Activated B cell treated with CpG ODN at 0.5 μM for 24 hours (primary cell): ENCODE results near the gene UBAP2L. TPM values are rescaled to one million over a fixed set of nuclear protein-coding genes. Genes with fewer than 3 reads are reported as not detected.

Experiments used
- ATAC-seq: fragments of 200-7000 bp; cut with Tn5 transposase; one replicate; pipeline ENCODE4 v1.10.0; 2021; ENCODE audit warnings: low read depth, mild to moderate bottlenecking, moderate library complexity
- CTCF ChIA-PET: fragments of 350-600 bp; sonication (Branson Sonifier 250); formaldehyde crosslinking; loops from one replicate; lab custom pipeline; 2021; ENCODE audit warnings: antibody characterized with exemption; lab: Charles Lee
- POLR2A ChIA-PET: fragments of 350-600 bp; sonication (Branson Sonifier 250); formaldehyde crosslinking; loops from one replicate; lab custom pipeline; 2021; ENCODE audit warnings: antibody characterized with exemption; lab: Charles Lee
- DNase-seq: peaks from one replicate; pipeline ENCODE4 v3.0.0; 2022
- H3K27ac Mint-ChIP-seq: one replicate; pipeline ENCODE4 v1.8.0; 2020; ENCODE audit warnings: mixed read lengths
- H3K27me3 Mint-ChIP-seq: one replicate; pipeline ENCODE4 v1.8.0; 2021; ENCODE audit warnings: mixed read lengths
- H3K36me3 Mint-ChIP-seq: one replicate; pipeline ENCODE4 v1.8.0; 2021; ENCODE audit warnings: low read depth, mixed read lengths
- H3K4me1 Mint-ChIP-seq: one replicate; pipeline ENCODE4 v1.8.0; 2021; ENCODE audit warnings: mixed read lengths
- H3K4me3 Mint-ChIP-seq: one replicate; pipeline ENCODE4 v1.8.0; 2020; ENCODE audit warnings: mild to moderate bottlenecking, mixed read lengths
- H3K9me3 Mint-ChIP-seq: one replicate; pipeline ENCODE4 v1.8.0; 2020; ENCODE audit warnings: mixed read lengths
- intact Hi-C: fragments of 100-400 bp; cut with micrococcal nuclease; formaldehyde crosslinking; loops from one replicate; pipeline ENCODE4 v1.15.1; 2024
- total RNA-seq: library from RNA; stranded (reverse); gene quantifications from 2 replicates; pipeline ENCODE4 v1.2.3, GENCODE V29; 2022
- TF ChIP-seq, protein P1 (sequence below): fragments of 200-600 bp; IDR thresholded peaks from one replicate; pipeline ENCODE4 v1.8.0; 2022; ENCODE audit warnings: antibody characterized with exemption, mild to moderate bottlenecking

UBAP2L gene
- total RNA-seq, 1 donor from 2014 or later = 234 TPM

DNA sequence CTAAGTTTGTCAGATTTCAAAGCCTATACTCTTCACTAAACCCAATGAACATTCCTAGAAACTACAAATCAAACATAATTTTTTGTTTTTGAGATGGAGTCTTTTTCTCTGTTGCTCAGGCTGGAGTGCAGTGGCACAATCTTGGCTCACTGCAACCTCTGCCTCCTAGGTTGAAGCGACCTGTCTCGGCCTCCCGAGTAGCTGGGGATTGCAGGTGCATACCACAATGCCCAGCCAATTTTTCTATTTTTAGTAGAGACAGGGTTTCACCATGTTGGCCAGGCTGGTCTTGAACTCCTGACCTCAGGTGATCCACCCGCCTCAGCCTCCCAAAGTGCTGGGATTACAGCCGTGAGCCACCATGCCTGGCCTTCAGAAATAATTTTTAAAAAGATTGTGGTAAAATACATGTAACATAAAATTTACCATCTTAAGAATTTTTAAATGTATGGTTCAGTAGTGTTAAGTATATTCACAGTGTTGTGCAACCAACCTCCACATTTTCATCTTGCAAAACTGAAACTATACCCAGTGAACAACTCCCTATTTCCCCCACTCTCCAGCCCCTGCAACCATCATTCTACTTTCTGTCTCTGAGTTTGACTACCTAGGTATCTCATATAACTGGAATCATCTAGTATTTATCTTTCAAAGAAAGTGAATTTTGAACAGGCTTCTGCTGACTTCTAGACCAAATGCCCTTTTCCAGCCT is 11.9 kb upstream of the UBAP2L start:
- TF ChIP-seq, protein P1, sequence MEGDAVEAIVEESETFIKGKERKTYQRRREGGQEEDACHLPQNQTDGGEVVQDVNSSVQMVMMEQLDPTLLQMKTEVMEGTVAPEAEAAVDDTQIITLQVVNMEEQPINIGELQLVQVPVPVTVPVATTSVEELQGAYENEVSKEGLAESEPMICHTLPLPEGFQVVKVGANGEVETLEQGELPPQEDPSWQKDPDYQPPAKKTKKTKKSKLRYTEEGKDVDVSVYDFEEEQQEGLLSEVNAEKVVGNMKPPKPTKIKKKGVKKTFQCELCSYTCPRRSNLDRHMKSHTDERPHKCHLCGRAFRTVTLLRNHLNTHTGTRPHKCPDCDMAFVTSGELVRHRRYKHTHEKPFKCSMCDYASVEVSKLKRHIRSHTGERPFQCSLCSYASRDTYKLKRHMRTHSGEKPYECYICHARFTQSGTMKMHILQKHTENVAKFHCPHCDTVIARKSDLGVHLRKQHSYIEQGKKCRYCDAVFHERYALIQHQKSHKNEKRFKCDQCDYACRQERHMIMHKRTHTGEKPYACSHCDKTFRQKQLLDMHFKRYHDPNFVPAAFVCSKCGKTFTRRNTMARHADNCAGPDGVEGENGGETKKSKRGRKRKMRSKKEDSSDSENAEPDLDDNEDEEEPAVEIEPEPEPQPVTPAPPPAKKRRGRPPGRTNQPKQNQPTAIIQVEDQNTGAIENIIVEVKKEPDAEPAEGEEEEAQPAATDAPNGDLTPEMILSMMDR = no peak
- DNase-seq (no peak), ATAC-seq (no peak)
- H3K9me3 Mint-ChIP-seq = no peaks in the 10 kb centered on the region
- H3K36me3 Mint-ChIP-seq = peaks cover 72% of the 10 kb centered on the region
- peak overlapping the region; percentile 42 for H3K27ac Mint-ChIP-seq
- H3K27me3 Mint-ChIP-seq = no peaks in the 10 kb centered on the region
- peaks cover 1% of the 10 kb centered on the region for H3K4me1 Mint-ChIP-seq
- no peak overlapping the region for H3K4me3 Mint-ChIP-seq
- CTCF ChIA-PET = no interaction called here
- intact Hi-C loops = no loop called here
- POLR2A ChIA-PET = interaction anchor here (0.6 kb wide), 1 partner anchor 233 kb away, joined by 5 read pairs; no protein-coding TSS in a partner anchor

GRCh38 chr1:154212083-154212482 is 8.7 kb upstream of the UBAP2L start:
- H3K36me3 Mint-ChIP-seq = peaks cover 64% of the 10 kb centered on the region
- no peaks in the 10 kb centered on the region for H3K9me3 Mint-ChIP-seq
- H3K4me1 Mint-ChIP-seq = peaks cover 8% of the 10 kb centered on the region
- DNase-seq (no peak), ATAC-seq (no peak)
- TF ChIP-seq, protein P1 = no peak
- H3K4me3 Mint-ChIP-seq = no peak overlapping the region
- no peak overlapping the region for H3K27ac Mint-ChIP-seq
- no peaks in the 10 kb centered on the region for H3K27me3 Mint-ChIP-seq
- ChIA-PET POLR2A (no interaction called here), CTCF (no interaction called here)
- intact Hi-C loops = no loop called here

- Mint-ChIP-seq H3K4me3 (no peak overlapping the region), H3K4me1 (peaks cover 19% of the 10 kb centered on the region), H3K36me3 (peaks cover 68% of the 10 kb centered on the region), H3K9me3 (no peaks in the 10 kb centered on the region), H3K27ac (peak overlapping the region; percentile 41), H3K27me3 (no peaks in the 10 kb centered on the region)
- no peak for ATAC-seq
- ChIA-PET POLR2A (no interaction called here), CTCF (no interaction called here)
- TF ChIP-seq, protein P1 = no peak
- DNase-seq = no peak
- intact Hi-C loops = no loop called here
Observed at GRCh38 chr1:154213274-154213673, 7.5 kb upstream of the UBAP2L start.

- ChIA-PET POLR2A (interaction anchor here (0.6 to 3.5 kb wide), 4 partner anchors 168 to 436 kb away, joined by 3 to 27 read pairs (median 3); partner anchors contain the start of gene RPS27), CTCF (interaction anchor here (1.4 to 1.5 kb wide), 2 partner anchors 19 to 116 kb away, joined by 4 to 7 read pairs; no protein-coding TSS in a partner anchor)
- no peak for ATAC-seq
- Mint-ChIP-seq H3K4me3 (peak overlapping the region; percentile 99), H3K9me3 (no peaks in the 10 kb centered on the region), H3K36me3 (peaks cover 52% of the 10 kb centered on the region), H3K27ac (peak overlapping the region; percentile 100), H3K4me1 (peaks cover 61% of the 10 kb centered on the region), H3K27me3 (no peaks in the 10 kb centered on the region)
- TF ChIP-seq, protein P1 = no peak
- no peak for DNase-seq
- intact Hi-C loops = no loop called here
Observed at GRCh38 chr1:154218545-154218944, 2.2 kb upstream of the UBAP2L start.

DNA sequence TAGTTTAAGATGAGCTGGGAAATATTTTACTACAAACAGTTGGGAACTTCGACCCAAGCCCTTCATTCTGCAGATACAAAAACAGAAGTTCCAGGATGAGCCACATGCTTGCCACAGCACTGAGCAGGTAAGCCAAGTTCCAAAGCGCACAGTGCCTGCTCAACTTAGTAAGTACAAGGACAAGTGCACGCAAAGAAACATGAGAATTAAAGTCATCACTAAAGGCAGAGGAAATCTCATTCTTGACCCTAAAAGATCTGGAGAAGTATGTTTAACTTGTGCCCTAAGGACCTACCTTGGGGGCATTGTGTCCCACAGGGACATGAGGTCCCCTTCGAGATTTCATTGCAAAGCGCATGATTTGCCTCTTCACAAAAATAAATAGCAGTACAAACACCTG is 1.2 kb upstream of the UBAP2L start:
- H3K27me3 Mint-ChIP-seq = no peaks in the 10 kb centered on the region

More for the DNA sequence above, 1.2 kb upstream of the UBAP2L start:
- POLR2A ChIA-PET = interaction anchor here (0.9 to 3.5 kb wide), 10 partner anchors 19 to 492 kb away, joined by 3 to 31 read pairs (median 9); partner anchors contain the start of genes HAX1, INTS3 and RPS27
- DNase-seq = no peak
- Mint-ChIP-seq H3K36me3 (peaks cover 51% of the 10 kb centered on the region), H3K9me3 (no peaks in the 10 kb centered on the region), H3K4me1 (peaks cover 67% of the 10 kb centered on the region), H3K4me3 (peak overlapping the region; percentile 99), H3K27ac (peak overlapping the region; percentile 100)
- TF ChIP-seq, protein P1 = no peak
- ATAC-seq = no peak
- CTCF ChIA-PET = interaction anchor here (1.5 kb wide), 1 partner anchor 20 kb away, joined by 7 read pairs; no protein-coding TSS in a partner anchor
- intact Hi-C loops = no loop called here
